Raji (cell line): ENCODE results near the gene SBNO2.

Source experiments
- POLR2A ChIP-seq: IDR thresholded peaks from 2 replicates; pipeline ENCODE4 v1.6.1; 2011; ENCODE audit warnings: low read depth, low read length, control low read depth; ENCODE audit not compliant: insufficient read depth

SBNO2 gene

DNA sequence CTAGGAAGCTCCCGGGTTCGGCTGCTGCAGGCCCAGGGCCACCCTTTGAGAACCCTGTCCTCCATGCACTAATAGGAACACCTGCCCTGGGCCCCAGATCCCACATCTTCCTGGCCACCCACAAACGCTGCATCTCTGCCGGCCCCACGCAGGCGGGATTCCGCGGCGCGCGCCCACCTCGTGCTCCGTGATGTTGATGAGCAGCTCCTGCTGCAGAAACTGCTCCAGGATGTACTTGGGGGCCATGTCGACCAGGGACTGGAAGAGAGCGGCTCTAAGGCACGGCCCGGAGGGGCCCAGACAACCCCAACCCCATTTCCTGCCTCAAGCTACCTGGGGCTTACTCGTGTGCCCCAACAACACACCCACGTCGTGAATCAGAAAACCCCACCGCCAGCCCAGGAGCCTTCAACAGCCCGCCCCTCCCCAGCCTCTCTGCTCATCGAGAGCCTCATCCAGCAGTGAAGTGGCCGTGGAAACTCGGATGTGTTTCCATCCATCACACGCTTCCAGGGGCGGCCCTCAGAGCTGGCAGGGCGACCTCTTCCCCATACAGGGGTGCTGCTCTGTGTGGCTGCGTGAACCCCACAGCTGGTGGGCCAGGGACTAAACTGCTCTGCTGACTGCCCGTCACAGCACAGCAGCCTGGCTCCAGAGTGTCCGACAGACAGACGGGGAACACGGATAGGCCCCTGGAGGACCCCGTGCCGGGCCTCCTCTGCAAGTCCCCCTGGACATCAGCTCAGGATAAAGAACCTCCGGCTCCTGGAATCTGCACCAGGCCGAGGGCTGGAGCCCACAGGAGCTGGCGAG lies 83.1 kb downstream of the SBNO2 start:
- TF ChIP-seq POLR2A, result no peak

DNA sequence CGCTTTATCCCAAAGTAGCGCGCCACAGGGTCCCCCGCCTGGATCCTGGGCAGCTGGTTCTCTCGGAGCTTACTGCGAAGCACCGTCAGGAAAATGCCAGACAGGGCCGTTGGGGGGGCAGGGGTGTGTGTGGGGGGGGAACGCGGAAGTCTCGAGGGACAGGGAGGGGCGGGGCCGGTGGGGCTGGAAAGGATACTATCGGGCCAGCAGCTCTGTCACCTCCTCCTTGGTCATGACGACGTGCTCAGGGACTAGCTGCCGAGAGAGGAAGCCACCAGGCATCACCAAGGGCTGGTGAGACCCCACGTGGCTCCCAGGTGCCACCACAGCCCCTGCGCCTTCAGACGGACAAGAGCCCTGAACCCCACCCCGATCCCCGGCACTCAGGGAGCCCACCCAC lies 84.2 kb downstream of the SBNO2 start:
- no peak for TF ChIP-seq POLR2A

DNA sequence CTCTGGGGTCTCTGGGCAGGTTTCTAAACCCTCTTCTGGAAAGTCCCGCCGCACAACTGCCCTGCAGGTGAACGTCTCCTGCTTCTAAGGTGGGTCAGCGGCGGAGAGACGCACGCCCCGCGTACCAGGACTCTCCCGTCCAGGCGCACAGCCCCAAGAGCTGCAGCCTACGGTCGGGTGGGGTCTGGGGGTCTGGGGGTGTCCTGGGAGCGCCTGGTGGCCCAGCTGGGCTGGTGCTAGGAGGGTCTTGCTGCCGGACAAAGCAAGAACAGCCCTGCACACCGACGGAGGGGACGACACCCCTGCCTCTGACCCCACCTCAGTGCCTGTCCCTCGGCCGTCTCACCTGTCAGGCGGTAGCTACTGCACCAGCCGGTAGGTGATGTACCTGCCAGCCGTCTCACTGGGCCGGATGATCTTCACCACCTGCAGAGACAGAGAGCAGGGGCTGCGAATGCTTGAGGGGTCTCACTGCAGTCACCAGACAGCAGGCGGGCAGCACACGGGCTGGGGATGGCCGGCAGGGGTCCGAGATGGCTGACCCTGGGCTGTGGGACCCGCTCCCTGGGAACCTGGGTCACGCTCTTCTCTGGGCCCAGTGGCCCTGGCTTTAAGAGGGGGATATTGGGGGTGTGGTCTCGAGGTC lies 84.8 kb downstream of the SBNO2 start:
- TF ChIP-seq POLR2A, result no peak

DNA sequence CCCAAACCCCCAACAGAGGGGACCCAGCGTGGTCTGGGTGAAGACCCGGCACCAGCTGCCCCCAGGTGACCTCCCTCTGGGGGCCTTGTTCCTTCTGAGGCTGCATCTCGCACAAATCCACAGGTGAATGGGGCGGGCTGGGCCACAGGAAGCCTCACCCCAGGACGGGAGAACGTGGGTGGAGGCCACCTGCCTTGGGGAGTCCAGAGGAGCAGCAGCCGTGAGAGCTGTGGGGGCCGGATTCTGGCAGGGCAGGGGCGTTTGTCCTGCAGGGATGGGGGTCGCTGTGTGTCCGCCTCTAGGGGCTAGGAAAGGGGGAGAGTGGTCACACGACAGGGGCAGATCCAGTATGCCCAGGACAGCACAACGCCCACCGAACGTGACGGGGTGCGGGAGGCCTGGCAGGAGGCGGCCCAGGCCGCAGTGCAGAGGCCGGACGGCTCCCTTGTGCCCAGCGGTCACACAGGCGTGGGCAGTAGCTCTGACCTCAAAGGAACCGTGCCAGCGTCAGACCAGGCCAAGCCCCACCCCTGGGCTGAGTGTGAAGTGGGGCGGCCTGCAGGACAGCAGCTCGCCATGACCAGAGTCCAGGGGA lies 85.6 kb downstream of the SBNO2 start:
- no peak for TF ChIP-seq POLR2A

DNA sequence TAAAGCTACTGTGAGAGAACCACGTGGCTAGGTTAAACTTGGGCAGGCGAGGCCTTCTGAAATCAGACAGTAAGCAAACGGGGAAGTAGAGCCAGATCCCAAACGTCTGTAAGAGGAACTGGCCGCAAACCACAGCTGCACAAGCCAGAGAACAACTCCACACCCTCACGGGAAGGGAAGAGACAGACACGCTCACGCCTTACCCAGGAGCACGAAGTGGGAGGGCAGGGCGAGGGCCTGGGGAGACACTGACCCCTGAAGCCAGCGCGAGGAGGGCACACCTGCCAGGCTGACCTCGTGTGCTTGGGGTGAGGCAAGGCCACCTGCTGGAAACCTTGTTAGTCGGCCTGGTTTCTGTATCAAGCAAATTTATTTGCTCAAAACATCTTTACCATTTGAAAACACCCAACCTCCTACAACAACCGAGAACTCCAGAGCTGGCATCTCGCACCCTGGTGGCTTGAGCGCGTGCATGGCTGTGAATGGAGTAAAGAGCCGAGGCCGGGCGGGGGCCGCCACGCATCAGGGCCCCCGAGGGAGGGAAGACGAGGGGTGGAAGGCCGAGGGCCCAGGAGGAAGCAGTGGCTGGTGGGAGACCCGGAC lies 86.2 kb downstream of the SBNO2 start:
- peak; percentile 2; the same call in 1 of the 2 replicates for TF ChIP-seq POLR2A

DNA sequence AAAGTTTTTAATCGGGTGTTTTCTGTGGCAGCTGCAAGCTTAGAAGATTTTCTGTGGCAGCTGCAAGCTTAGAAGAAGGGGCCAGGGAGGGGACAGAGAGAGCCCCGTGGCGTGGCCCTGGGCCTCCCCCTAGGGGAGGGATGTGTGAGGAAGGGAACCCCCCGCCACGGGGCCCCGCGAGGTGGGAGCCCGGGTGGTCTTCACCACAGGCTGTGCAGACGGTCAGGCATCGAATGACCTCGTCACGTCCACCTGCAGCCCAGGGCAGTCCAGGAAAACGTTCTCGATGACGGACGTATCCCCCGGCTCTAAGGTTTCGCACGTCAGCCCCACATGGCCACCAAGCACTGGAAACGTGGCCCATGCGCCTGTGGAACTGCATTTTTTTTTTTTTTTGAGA lies 87.5 kb downstream of the SBNO2 start:
- TF ChIP-seq POLR2A, result no peak; the same call in 1 of the 2 replicates

DNA sequence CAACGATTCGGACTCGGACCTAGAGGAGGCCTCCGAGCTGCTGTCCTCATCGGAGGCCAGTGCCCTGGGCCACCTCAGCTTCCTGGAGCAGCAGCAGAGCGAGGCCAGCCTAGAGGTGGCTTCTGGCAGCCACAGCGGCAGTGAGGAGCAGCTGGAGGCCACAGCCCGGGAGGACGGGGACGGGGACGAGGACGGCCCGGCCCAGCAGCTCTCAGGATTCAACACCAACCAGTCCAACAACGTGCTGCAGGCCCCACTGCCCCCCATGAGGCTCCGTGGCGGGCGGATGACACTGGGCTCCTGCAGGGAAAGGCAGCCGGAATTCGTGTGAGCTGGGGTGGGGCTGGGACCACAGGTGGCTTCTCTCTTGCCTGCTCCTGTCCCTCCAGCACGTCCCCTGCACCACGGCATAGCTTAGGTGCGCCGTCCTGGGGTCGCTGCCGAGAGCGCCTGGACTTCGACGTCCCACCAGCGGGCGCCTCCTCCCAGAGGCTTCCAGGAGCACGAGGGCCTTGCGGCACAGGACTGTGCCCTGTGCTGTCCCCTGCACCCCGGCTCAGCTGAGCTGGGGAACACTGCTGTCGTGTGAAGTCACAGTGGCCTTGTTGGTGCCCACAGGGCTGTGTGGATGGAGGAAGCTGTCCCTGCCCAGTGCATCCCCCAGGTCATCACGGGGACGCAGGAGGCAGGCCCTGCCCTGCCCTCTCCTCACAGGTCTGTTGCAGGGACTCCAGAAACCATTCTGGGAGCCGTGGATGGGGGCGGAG lies 88.2 kb downstream of the SBNO2 start:
- 0 out of 2 replicates have a peak, but pooled peaks have one; percentile 1 for TF ChIP-seq POLR2A

DNA sequence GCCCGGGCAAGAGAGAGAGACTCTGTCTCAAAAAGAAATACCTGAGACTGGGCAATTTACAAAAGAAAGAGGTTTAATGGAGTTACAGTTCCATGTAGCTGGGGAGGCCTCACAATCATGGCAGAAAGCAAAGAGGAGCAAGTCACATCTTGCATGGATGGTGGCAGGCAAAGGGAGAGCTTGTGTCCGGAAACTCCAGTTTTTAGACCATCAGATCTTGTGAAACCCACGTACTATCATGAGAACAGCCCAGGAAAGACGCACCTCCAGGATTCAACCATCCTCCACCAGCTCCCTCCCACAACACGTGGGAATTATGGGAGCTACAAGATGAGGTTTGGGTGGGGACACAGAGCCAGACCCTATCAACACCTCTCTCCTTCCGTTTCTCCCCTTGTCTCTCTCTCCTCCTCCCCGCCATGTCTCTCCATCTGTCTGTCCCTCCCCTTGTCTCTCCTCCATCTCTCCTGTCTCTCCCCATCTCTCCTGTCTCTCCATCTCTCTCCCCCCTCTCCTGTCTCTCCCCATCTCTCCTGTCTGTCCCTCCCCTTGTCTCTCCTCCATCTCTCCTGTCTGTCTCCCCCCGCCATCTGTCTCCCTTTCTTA lies 88.9 kb downstream of the SBNO2 start:
- 0 out of 2 replicates have a peak, but pooled peaks have one; percentile 9 for TF ChIP-seq POLR2A

DNA sequence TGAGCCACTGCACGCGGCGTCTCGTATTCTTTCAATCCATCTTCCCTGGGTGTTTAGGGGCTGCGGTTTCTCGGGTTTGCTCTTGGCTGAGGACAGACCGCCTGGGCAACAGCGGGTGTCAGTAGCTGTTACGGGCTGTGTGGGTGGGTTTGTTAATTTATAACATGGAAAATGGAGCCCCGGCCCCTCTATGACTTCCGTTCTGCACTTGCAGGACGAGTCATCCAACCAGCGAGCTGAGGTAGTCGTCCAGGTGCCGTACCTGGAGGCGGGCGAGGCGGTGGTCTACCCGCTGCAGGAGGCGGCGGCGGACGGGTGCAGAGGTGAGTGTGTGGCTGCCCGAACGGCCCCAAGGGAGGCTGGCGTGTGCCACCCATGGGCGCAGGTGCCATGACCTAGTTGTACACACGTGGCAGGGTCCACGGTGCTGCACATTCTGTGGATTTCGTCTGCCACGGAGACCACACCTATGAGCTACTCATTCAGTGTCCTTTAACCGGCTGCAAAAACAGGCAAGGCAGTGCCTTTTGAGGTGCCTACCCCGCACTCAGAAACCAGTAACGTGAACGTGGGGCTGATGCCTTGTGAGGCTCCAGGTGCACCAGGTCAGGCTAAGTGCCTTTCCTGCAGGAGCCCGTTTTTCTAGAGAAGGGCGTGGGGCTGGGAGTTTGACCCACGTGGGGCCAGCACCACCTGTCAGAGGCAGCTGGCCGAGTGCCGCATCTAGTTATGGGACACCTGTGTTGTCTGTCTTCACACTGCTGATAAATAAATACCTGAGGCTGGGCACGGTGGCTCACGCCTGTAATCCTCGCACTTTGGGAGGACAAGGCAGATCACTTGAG lies 89.8 kb downstream of the SBNO2 start:
- TF ChIP-seq POLR2A, result no peak

DNA sequence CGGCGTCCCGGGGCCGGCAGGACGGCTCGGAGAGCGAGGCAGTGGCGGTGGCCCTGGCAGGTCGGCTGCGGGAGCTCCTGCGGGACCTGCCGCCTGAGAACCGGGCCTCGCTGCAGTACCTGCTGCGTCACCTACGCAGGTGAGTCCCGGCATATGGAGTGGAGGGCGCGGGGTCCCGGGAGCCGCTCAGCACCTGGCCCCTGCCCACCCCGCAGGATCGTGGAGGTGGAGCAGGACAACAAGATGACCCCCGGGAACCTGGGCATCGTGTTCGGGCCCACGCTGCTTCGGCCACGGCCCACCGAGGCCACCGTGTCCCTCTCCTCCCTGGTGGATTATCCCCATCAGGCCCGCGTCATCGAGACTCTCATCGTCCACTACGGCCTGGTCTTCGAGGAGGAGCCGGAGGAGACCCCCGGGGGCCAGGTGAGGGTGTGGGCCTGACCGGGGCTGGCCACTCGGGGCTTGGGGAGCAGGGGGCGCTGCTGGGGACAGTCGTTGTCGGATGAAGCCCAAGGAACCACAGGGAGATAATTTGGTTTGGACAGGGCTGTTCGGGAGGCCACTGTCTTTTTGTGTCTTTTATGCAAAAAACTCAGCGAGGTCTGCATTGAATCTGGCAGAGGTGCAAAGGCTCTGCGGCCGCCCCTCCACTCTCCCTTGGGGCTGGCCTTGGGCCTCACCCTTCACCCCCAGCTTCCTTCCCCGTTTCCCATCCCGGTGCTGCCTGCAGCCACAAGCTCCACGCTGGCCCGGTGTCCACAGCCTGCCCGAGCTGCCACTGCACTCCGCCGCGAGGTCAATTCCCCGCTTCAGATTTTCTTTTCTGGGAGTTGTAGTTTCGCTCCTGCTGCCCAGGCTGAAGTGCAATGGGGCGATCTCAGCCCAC lies 90.9 kb downstream of the SBNO2 start:
- TF ChIP-seq POLR2A, result no peak

DNA sequence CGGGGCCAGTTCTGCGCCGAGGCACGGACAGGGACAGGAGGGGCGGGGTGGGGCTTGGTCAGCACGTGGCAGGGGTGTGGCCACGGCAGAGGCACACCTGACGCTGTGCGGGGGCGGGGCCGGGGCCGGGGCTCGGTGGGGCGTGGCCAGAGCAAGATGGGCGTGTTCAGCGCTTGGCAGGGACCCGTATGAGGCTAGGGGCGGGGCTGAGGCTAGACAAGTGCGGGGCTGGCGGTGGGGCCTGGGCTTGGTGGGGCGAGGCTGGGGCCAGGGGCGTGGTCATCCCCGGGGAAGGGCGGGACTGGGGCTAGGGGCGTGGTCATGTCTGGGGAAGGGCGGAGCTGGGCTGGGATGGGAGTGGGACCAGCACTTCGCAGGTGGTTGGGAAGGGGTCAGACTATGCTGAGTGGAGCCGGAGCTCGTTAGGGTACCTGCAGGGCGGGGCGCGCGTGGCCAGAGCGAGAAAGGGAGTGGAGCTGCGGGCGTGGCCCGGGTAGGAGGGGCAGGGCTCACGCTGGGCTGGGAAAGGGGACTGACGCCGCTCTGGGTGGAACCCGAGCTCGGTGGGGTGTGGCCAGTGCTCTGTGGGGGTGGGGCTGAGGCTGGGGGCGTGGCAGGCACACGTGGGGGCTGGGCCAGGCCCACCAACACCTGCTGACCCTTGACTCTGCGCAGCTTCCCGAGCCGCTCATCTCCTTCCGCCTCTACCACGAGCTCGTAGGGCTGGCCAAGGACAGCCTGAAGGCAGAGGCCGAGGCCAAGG lies 91.7 kb downstream of the SBNO2 start:
- TF ChIP-seq POLR2A, result no peak
